HG03280 (cell line): ENCODE measurements around the gene RNH1.

Source experiments
- ATAC-seq: cut with Tn5 transposase; IDR thresholded peaks from one replicate; pipeline ENCODE4 v1.9.1; 2021; ENCODE audit warnings: mild to moderate bottlenecking, moderate library complexity; ENCODE audit not compliant: unreplicated experiment

The RNH1 gene

GRCh38 chr11:499201-500076 is 7.6 kb downstream of the RNH1 start:
- no peak for ATAC-seq

- no peak for ATAC-seq
Measured at GRCh38 chr11:498297-499181, 8.5 kb downstream of the RNH1 start.

GRCh38 chr11:497565-498296 is 9.3 kb downstream of the RNH1 start:
- ATAC-seq: no peak

GRCh38 chr11:496834-497564 is 10.0 kb downstream of the RNH1 start:
- ATAC-seq: no peak

GRCh38 chr11:495537-495931 is 11.5 kb downstream of the RNH1 start:
- no peak for ATAC-seq

GRCh38 chr11:494761-495536 is 12.1 kb downstream of the RNH1 start:
- ATAC-seq: no peak

- ATAC-seq: no peak
Measured at GRCh38 chr11:492427-493226, 14.4 kb downstream of the RNH1 start.

- no peak for ATAC-seq
Measured at GRCh38 chr11:491358-491757, 15.7 kb downstream of the RNH1 start.

- ATAC-seq: no peak
Measured at GRCh38 chr11:490930-491260, 16.1 kb downstream of the RNH1 start.

GRCh38 chr11:490186-490929 is 16.7 kb downstream of the RNH1 start:
- no peak for ATAC-seq

GRCh38 chr11:489610-490185 is 17.3 kb downstream of the RNH1 start:
- ATAC-seq: no peak

GRCh38 chr11:488992-489391 is 18.1 kb downstream of the RNH1 start:
- no peak for ATAC-seq

- ATAC-seq: no peak
Measured at GRCh38 chr11:488579-488978, 18.5 kb downstream of the RNH1 start.

GRCh38 chr11:488062-488461 is 19.0 kb downstream of the RNH1 start:
- ATAC-seq: no peak

GRCh38 chr11:487571-488021 is 19.4 kb downstream of the RNH1 start:
- no peak for ATAC-seq

GRCh38 chr11:486189-486588 is 20.9 kb downstream of the RNH1 start:
- ATAC-seq: no peak

GRCh38 chr11:484616-485015 is 22.4 kb downstream of the RNH1 start:
- ATAC-seq: no peak

GRCh38 chr11:479311-479710 is 27.7 kb downstream of the RNH1 start:
- ATAC-seq: no peak
